ENCODE measurements around the gene ECI2. TPM values are rescaled to one million over a fixed set of nuclear protein-coding genes. Genes with fewer than 3 reads are reported as not detected.

ECI2 gene
- total RNA-seq, 1 experiment from 2014 or later = 19.7 TPM

DNA sequence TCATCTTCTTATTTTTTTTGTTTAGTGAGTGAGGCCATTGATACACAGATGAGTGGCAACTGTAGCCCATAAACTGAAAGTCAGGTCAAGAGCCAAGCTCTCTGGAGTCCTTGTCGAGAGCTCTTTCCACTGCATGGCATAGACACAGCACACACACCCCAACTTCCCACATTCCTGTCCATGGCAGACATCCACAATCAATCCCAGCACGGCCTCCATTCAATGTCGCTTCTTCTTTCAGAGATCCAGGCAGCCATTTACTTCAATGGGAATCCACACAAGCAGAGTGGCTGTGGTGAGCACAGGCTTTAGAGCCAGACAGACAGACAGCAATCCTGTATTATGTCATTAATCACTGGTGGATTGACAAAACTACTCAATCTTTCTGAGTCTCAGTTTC, 34.9 kb upstream of the ECI2 start:
- Mint-ChIP-seq H3K36me3 (ENCODE audit: insufficient read depth, unreplicated experiment) (no peaks in the 10 kb centered on the region), H3K9me3 (ENCODE audit: low read depth, unreplicated experiment) (no peaks in the 10 kb centered on the region), H3K4me3 (ENCODE audit: low read depth, unreplicated experiment) (no peak overlapping the region), H3K27ac (ENCODE audit: unreplicated experiment) (no peak overlapping the region), H3K4me1 (ENCODE audit: low read depth, unreplicated experiment) (no peaks in the 10 kb centered on the region), H3K27me3 (ENCODE audit: unreplicated experiment) (no peaks in the 10 kb centered on the region)
- TF ChIP-seq, protein P1, sequence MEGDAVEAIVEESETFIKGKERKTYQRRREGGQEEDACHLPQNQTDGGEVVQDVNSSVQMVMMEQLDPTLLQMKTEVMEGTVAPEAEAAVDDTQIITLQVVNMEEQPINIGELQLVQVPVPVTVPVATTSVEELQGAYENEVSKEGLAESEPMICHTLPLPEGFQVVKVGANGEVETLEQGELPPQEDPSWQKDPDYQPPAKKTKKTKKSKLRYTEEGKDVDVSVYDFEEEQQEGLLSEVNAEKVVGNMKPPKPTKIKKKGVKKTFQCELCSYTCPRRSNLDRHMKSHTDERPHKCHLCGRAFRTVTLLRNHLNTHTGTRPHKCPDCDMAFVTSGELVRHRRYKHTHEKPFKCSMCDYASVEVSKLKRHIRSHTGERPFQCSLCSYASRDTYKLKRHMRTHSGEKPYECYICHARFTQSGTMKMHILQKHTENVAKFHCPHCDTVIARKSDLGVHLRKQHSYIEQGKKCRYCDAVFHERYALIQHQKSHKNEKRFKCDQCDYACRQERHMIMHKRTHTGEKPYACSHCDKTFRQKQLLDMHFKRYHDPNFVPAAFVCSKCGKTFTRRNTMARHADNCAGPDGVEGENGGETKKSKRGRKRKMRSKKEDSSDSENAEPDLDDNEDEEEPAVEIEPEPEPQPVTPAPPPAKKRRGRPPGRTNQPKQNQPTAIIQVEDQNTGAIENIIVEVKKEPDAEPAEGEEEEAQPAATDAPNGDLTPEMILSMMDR (IDR thresholded peaks at IDR 0.05; ENCODE audit: unreplicated experiment) = no peak
- CTCF ChIA-PET = no interaction called here
- DNase-seq = no peak
- no TSS peak for BruUV-seq (replicated peaks)
- intact Hi-C loops (cut with micrococcal nuclease; ENCODE audit: unreplicated experiment) = no loop called here

DNA sequence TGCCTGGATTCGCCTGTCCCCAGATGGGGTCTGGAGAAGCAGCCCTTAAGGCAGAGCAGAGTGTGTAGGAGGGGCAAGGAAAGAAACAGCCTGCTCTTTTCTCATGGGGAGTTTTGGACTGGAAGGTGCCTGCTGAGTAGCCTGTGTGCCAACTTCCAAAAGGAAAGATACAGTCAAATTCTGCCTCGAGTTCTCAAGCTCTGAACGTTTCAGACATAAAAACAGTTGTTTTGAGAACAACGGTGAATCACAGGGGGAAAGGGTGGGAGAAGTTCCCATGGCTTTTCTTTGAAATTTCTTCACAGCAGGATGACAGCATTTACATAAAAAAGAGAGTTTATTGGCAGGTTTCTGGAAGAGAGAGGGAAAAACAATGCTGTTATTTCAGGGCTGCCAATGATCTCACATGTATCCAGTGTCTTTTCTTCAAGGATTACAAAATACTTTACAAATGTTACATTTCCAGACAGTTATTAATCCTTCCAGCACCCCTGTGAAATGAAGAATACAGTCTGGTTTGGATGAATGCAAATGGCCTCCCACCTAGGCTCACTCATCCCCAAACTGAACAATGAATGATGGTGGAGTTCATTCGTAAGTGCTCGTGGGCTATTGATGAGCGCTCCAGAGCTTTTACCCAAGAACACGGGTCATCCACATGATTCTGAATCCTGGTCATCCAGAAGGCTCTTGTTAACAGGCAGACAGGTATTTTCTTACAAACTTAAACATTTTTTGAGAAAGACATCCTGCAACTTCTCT, 33.8 kb upstream of the ECI2 start:
- intact Hi-C loops (cut with micrococcal nuclease; ENCODE audit: unreplicated experiment) = no loop called here
- DNase-seq = no peak
- no peaks in the 10 kb centered on the region for H3K36me3 Mint-ChIP-seq (ENCODE audit: insufficient read depth, unreplicated experiment)
- no peak overlapping the region for H3K27ac Mint-ChIP-seq (ENCODE audit: unreplicated experiment)
- TF ChIP-seq, protein P1 (IDR thresholded peaks at IDR 0.05; ENCODE audit: unreplicated experiment) = no peak
- no TSS peak for BruUV-seq (replicated peaks)
- H3K4me1 Mint-ChIP-seq (ENCODE audit: low read depth, unreplicated experiment) = no peaks in the 10 kb centered on the region
- no peak overlapping the region for H3K4me3 Mint-ChIP-seq (ENCODE audit: low read depth, unreplicated experiment)
- H3K9me3 Mint-ChIP-seq (ENCODE audit: low read depth, unreplicated experiment) = no peaks in the 10 kb centered on the region
- CTCF ChIA-PET = no interaction called here
- no peaks in the 10 kb centered on the region for H3K27me3 Mint-ChIP-seq (ENCODE audit: unreplicated experiment)

DNA sequence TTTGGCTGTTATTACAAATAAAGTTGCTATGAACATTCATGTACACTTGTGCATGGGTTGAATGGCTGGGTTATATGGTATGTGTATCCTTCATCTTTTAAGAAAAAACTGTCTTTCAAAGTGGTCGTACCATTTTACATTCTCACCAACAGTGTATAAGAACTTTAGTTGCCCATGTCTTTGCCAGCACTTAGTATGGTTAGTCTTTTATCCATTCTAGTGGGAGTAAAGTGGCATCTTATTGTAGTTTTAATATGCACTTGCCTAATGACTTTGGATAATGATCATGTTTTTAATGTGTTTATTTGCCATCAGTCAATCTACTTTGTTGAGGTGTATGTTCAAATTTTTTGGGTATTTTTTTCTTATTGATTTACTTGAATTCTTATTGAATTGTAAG, 32.5 kb upstream of the ECI2 start:
- no peaks in the 10 kb centered on the region for H3K27me3 Mint-ChIP-seq (ENCODE audit: unreplicated experiment)
- H3K27ac Mint-ChIP-seq (ENCODE audit: unreplicated experiment) = no peak overlapping the region
- CTCF ChIA-PET = no interaction called here
- intact Hi-C loops (cut with micrococcal nuclease; ENCODE audit: unreplicated experiment) = no loop called here
- no peak overlapping the region for H3K4me3 Mint-ChIP-seq (ENCODE audit: low read depth, unreplicated experiment)
- BruUV-seq (replicated peaks) = no TSS peak
- H3K36me3 Mint-ChIP-seq (ENCODE audit: insufficient read depth, unreplicated experiment) = no peaks in the 10 kb centered on the region
- H3K4me1 Mint-ChIP-seq (ENCODE audit: low read depth, unreplicated experiment) = no peaks in the 10 kb centered on the region
- H3K9me3 Mint-ChIP-seq (ENCODE audit: low read depth, unreplicated experiment) = no peaks in the 10 kb centered on the region
- DNase-seq = no peak
- TF ChIP-seq, protein P1 (IDR thresholded peaks at IDR 0.05; ENCODE audit: unreplicated experiment) = no peak

DNA sequence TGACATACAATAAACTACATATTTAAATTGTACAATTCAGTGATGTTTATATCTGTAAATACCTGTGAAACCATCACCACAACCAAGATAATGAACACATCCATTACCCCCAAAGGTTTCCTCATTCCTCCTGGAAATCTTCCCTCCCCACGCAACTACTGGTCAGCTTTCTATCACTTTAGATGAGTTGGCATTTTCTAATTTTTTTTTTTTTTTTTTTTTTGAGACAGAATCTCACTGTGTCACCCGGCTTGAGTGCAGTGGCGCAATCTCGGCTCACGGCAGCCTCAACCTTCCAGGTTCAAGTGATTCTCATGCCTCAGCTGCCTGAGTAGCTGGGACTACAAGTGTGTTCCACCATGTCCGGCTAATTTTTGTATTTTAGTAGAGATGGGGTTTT, 31.7 kb upstream of the ECI2 start:
- DNase-seq = no peak
- H3K4me1 Mint-ChIP-seq (ENCODE audit: low read depth, unreplicated experiment) = no peaks in the 10 kb centered on the region
- no peaks in the 10 kb centered on the region for H3K9me3 Mint-ChIP-seq (ENCODE audit: low read depth, unreplicated experiment)
- intact Hi-C loops (cut with micrococcal nuclease; ENCODE audit: unreplicated experiment) = no loop called here
- no TSS peak for BruUV-seq (replicated peaks)
- H3K4me3 Mint-ChIP-seq (ENCODE audit: low read depth, unreplicated experiment) = no peak overlapping the region
- TF ChIP-seq, protein P1 (IDR thresholded peaks at IDR 0.05; ENCODE audit: unreplicated experiment) = no peak
- CTCF ChIA-PET = no interaction called here
- H3K27me3 Mint-ChIP-seq (ENCODE audit: unreplicated experiment) = no peaks in the 10 kb centered on the region
- H3K36me3 Mint-ChIP-seq (ENCODE audit: insufficient read depth, unreplicated experiment) = no peaks in the 10 kb centered on the region
- no peak overlapping the region for H3K27ac Mint-ChIP-seq (ENCODE audit: unreplicated experiment)
